ENCODE measurements around the gene SLC25A29.

GRCh38 chr14:100350986-100351385 is 44.7 kb upstream of the SLC25A29 start:
- TF ChIP-seq CTCF (IDR thresholded peaks at IDR 0.05) (no peak), ZFX (IDR thresholded peaks at IDR 0.05; ENCODE audit: borderline replicate concordance) (no peak)

All from 22Rv1 (cell line).